GM12875 (cell line): Measurements from ENCODE around the gene RDH16.
"Not testable (repeated sequence)": the region's sequence is repeated elsewhere in the genome, so short reads cannot be mapped to it uniquely, and the experiment has no call there.

Source experiments
- H3K4me3 ChIP-seq: one replicate; pipeline ENCODE4 v1.5.1; 2011; ENCODE audit warnings: low read depth, low read length, control low read depth
- CTCF ChIP-seq: IDR thresholded peaks from 2 replicates; pipeline ENCODE4 v1.5.1; 2011; ENCODE audit warnings: low read depth, mild to moderate bottlenecking, control low read depth, inconsistent platforms, low read length, moderate library complexity, borderline replicate concordance; ENCODE audit not compliant: insufficient read depth

Gene RDH16

GRCh38 chr12:56947633-56948456, 9.6 kb downstream of the RDH16 start:
- H3K4me3 ChIP-seq = no peak overlapping the region
- TF ChIP-seq CTCF = no peak

- TF ChIP-seq CTCF = no peak
Observed at GRCh38 chr12:56943878-56944277, 13.5 kb downstream of the RDH16 start.

GRCh38 chr12:56943374-56943773, 14.0 kb downstream of the RDH16 start:
- H3K4me3 ChIP-seq = not testable (repeated sequence)

More at GRCh38 chr12:56943878-56944277, 13.5 kb downstream of the RDH16 start:
- no peak overlapping the region for H3K4me3 ChIP-seq

- TF ChIP-seq CTCF = no peak
- no peak overlapping the region for H3K4me3 ChIP-seq
Observed at GRCh38 chr12:56941299-56942017, 15.9 kb downstream of the RDH16 start.

- H3K4me3 ChIP-seq = not testable (repeated sequence)
Observed at GRCh38 chr12:56940942-56941298, 16.5 kb downstream of the RDH16 start.

GRCh38 chr12:56935752-56936151, 21.7 kb downstream of the RDH16 start:
- H3K4me3 ChIP-seq = no peak overlapping the region
- TF ChIP-seq CTCF = no peak

- no peak for TF ChIP-seq CTCF
- H3K4me3 ChIP-seq = no peak overlapping the region
Observed at GRCh38 chr12:56935157-56935556, 22.3 kb downstream of the RDH16 start.
